ENCODE data around the gene GUCY1A1. TPM values are rescaled to one million over a fixed set of nuclear protein-coding genes. Genes with fewer than 3 reads are reported as not detected.
A peak's percentile ranks its signal among the peaks of the same experiment; 100 is the strongest.

Gene GUCY1A1
- total RNA-seq, 2 donors from 2014 or later = 7.6 to 20.0 TPM

DNA sequence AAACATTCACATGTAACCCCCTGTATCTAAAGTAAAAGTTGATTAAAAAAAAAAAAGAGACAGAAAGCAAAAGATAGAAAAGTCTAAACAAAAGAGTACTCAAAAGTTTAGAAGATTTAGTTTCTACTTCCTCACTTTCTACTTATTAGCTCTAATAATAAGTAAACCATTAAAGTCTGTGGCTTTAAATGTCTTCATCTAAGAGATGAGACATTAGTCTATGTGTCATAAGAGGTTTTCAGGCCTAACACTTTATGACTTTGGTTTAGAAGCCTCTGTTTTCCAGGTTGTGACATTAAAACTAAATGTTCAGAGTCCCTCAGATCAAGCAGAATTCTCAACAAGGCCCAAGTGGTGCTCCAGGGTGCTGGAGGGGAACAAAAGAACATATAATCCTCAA lies 42.2 kb upstream of the GUCY1A1 start:
- Histone ChIP-seq H3K4me3 (no peak overlapping the region), H3K36me3 (replicated peaks in 1 of 2; ENCODE audit: insufficient read depth in 1 of 2, low read depth in 2 of 2) (no peaks in the 10 kb centered on the region), H3K27me3 (no peaks in the 10 kb centered on the region), H3K9me3 (no peaks in the 10 kb centered on the region), H3K4me1 (no peaks in the 10 kb centered on the region), H3K27ac (no peak overlapping the region)
- ATAC-seq (no peak), DNase-seq (no peak)
- TF ChIP-seq POLR2A (IDR thresholded peaks at IDR 0.05) (no peak), CTCF (IDR thresholded peaks at IDR 0.05) (no peak)
- intact Hi-C loops (cut with DNase I) = no loop called here

DNA sequence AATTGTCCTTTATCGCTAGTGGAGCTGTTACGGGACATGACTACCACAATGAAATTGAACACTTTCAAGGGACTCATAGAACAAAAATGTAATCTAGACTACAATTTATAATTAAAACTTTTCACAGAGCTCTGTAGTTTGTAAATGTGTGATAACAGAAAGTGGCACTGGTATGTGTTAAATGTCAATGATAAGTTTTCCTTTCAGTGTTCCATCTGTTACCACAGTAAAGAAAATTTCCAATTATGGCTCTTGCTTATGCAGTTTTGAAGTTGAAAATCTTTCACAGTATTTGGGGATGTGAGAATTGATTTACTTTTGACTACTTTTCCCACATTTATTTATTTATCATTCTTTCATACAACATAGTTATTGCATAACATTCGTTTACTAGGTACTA lies 40.1 kb upstream of the GUCY1A1 start:
- 66% methylated on average over 3 of the region's 3 CpGs for WGBS, 2 donors
- no peaks in the 10 kb centered on the region for H3K4me1 ChIP-seq
- intact Hi-C loops (cut with DNase I) = no loop called here

GRCh38 chr4:155629183-155629825 lies 37.3 kb upstream of the GUCY1A1 start:
- Histone ChIP-seq H3K27me3 (no peaks in the 10 kb centered on the region), H3K9me3 (no peaks in the 10 kb centered on the region), H3K27ac (peak overlapping the region in 1 of 4 donors; percentile 30), H3K4me1 (no peaks in the 10 kb centered on the region), H3K4me3 (no peak overlapping the region), H3K36me3 (replicated peaks in 1 of 2; ENCODE audit: insufficient read depth in 1 of 2, low read depth in 2 of 2) (no peaks in the 10 kb centered on the region)
- no peak for ATAC-seq
- TF ChIP-seq POLR2A (IDR thresholded peaks at IDR 0.05) (no peak), CTCF (IDR thresholded peaks at IDR 0.05) (no peak)
- no peak for DNase-seq
- 59 to 81% methylated on average over 3 of the region's 3 CpGs for WGBS, 2 donors
- intact Hi-C loops (cut with DNase I) = no loop called here

More for the DNA sequence above, 40.1 kb upstream of the GUCY1A1 start:
- DNase-seq (no peak), ATAC-seq (no peak)
- Histone ChIP-seq H3K27me3 (no peaks in the 10 kb centered on the region), H3K9me3 (no peaks in the 10 kb centered on the region), H3K4me3 (no peak overlapping the region), H3K27ac (no peak overlapping the region), H3K36me3 (replicated peaks in 1 of 2; ENCODE audit: insufficient read depth in 1 of 2, low read depth in 2 of 2) (no peaks in the 10 kb centered on the region)
- no peak for TF ChIP-seq CTCF (IDR thresholded peaks at IDR 0.05)
- no peak for TF ChIP-seq POLR2A (IDR thresholded peaks at IDR 0.05)

DNA sequence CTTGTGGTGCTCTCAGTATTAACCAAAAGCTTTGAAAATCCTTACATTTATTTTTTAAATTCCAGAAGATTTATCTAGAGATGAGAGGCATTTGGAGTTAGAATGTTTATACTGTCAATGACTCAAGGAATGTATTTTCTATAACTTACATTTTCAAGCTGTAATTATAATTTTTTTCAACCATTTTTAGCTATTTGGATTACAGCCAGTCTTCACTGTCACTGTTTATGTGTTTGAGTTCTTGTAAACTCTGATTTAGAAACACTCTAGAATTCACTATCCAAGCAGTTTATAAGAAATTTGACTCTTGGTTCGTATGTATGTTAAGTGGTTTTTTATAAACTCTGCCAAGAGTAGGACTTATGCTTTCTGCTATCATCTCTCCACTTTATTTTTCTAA lies 36.7 kb upstream of the GUCY1A1 start:
- TF ChIP-seq CTCF (IDR thresholded peaks at IDR 0.05) = no peak
- no peak for TF ChIP-seq POLR2A (IDR thresholded peaks at IDR 0.05)
- no peaks in the 10 kb centered on the region for H3K27me3 ChIP-seq
- H3K36me3 ChIP-seq (replicated peaks in 1 of 2; ENCODE audit: insufficient read depth in 1 of 2, low read depth in 2 of 2) = no peaks in the 10 kb centered on the region
- 86 to 88% methylated on average over 1 of the region's 1 CpG for WGBS, 2 donors
- no peak overlapping the region for H3K4me3 ChIP-seq
- no peaks in the 10 kb centered on the region for H3K4me1 ChIP-seq
- H3K27ac ChIP-seq = no peak overlapping the region
- DNase-seq = no peak
- intact Hi-C loops (cut with DNase I) = no loop called here
- no peaks in the 10 kb centered on the region for H3K9me3 ChIP-seq
- no peak for ATAC-seq

- Histone ChIP-seq H3K4me3 (no peak overlapping the region), H3K27ac (no peak overlapping the region), H3K9me3 (no peaks in the 10 kb centered on the region), H3K4me1 (no peaks in the 10 kb centered on the region), H3K27me3 (no peaks in the 10 kb centered on the region), H3K36me3 (replicated peaks in 1 of 2; ENCODE audit: insufficient read depth in 1 of 2, low read depth in 2 of 2) (no peaks in the 10 kb centered on the region)
- no peak for ATAC-seq
- WGBS, 2 donors = 75% methylated on average over 4 of the region's 4 CpGs
- intact Hi-C loops (cut with DNase I) = no loop called here
- no peak for DNase-seq
- TF ChIP-seq CTCF (IDR thresholded peaks at IDR 0.05) = no peak
- TF ChIP-seq POLR2A (IDR thresholded peaks at IDR 0.05) = no peak
Observed at GRCh38 chr4:155632310-155632840, 34.3 kb upstream of the GUCY1A1 start.
